AG04449 (cell line): ENCODE measurements around the gene MUCL1.

Experiments
- CTCF ChIA-PET: fragments of 350-600 bp; formaldehyde crosslinking; extraction: SDS; loops from one replicate; lab custom pipeline; 2021; ENCODE audit warnings: antibody characterized with exemption; lab: Yijun Ruan, JAX
- POLR2A ChIA-PET: fragments of 400-600, 350-600 bp; formaldehyde crosslinking; extraction: SDS; loops from one replicate; lab custom pipeline; 2020; ENCODE audit warnings: antibody characterized with exemption, inconsistent platforms; lab: Yijun Ruan, JAX
- DNase-seq: peaks from one replicate; pipeline ENCODE4 v3.0.0-alpha.2; 2010; ENCODE audit warnings: low read depth, low spot score
- H3K4me3 ChIP-seq: 2 replicates; pipeline ENCODE4 v1.5.1; 2011; ENCODE audit warnings: low read depth, mild to moderate bottlenecking, control low read depth, low read length
- CTCF ChIP-seq: IDR thresholded peaks from one replicate; pipeline ENCODE4 v1.5.1; 2011; ENCODE audit warnings: mild to moderate bottlenecking, moderate library complexity, low read length, control low read depth, inconsistent platforms; ENCODE audit not compliant: insufficient read depth; ENCODE audit errors: missing control alignments

Gene MUCL1

GRCh38 chr12:54840244-54840865 is 14.0 kb upstream of the MUCL1 start:
- ChIA-PET POLR2A (no interaction called here), CTCF (interaction anchor here (0.7 to 1.1 kb wide), 2 partner anchors 14 to 118 kb away, joined by 4 read pairs; partner anchors contain the start of gene MUCL1)
- DNase-seq, result no peak
- H3K4me3 ChIP-seq, result no peak overlapping the region
- TF ChIP-seq CTCF, result no peak

GRCh38 chr12:54857406-54857805 is 3.1 kb downstream of the MUCL1 start:
- POLR2A ChIA-PET, result no interaction called here
- TF ChIP-seq CTCF, result no peak
- H3K4me3 ChIP-seq, result no peak overlapping the region
- DNase-seq, result no peak
- CTCF ChIA-PET, result no interaction called here

- H3K4me3 ChIP-seq, result no peak overlapping the region
- TF ChIP-seq CTCF, result no peak
- CTCF ChIA-PET, result no interaction called here
- no peak for DNase-seq
- POLR2A ChIA-PET, result no interaction called here
Observed at GRCh38 chr12:54858562-54858961, 4.2 kb downstream of the MUCL1 start.

- CTCF ChIA-PET, result interaction anchor here (2.5 kb wide), 1 partner anchor 98 kb away, joined by 11 read pairs; no protein-coding TSS in a partner anchor
Observed at GRCh38 chr12:54859502-54859901, 5.2 kb downstream of the MUCL1 start.

GRCh38 chr12:54861927-54862326 is 7.6 kb downstream of the MUCL1 start:
- H3K4me3 ChIP-seq, result no peak overlapping the region
- ChIA-PET POLR2A (no interaction called here), CTCF (interaction anchor here (2.5 kb wide), 1 partner anchor 96 kb away, joined by 11 read pairs; no protein-coding TSS in a partner anchor)
- no peak for TF ChIP-seq CTCF
- no peak for DNase-seq

More at GRCh38 chr12:54859502-54859901, 5.2 kb downstream of the MUCL1 start:
- no peak for DNase-seq
- H3K4me3 ChIP-seq, result no peak overlapping the region
- POLR2A ChIA-PET, result no interaction called here
- TF ChIP-seq CTCF, result no peak

- POLR2A ChIA-PET, result no interaction called here
- no peak overlapping the region for H3K4me3 ChIP-seq
- CTCF ChIA-PET, result no interaction called here
- DNase-seq, result no peak
- no peak for TF ChIP-seq CTCF
Observed at GRCh38 chr12:54863948-54864618, 9.8 kb downstream of the MUCL1 start.
